WI38 (cell line): Measurements from ENCODE around the gene A3GALT2.

ENCODE experiments used
- H3K4me3 ChIP-seq: 2 replicates; pipeline ENCODE4 v1.5.1; 2011; ENCODE audit warnings: low read depth, mild to moderate bottlenecking, control low read depth, low read length
- CTCF ChIP-seq: IDR thresholded peaks from 2 replicates; pipeline ENCODE4 v1.5.1; 2012; ENCODE audit warnings: low read depth, mild to moderate bottlenecking, control low read depth, low read length

Gene A3GALT2

GRCh38 chr1:33365560-33365997 is 44.7 kb upstream of the A3GALT2 start:
- TF ChIP-seq CTCF, result no peak
- no peak overlapping the region for H3K4me3 ChIP-seq

- no peak overlapping the region for H3K4me3 ChIP-seq
- no peak for TF ChIP-seq CTCF
These were observed 43.6 kb upstream of the A3GALT2 start for GRCh38 chr1:33364565-33364918.

- no peak for TF ChIP-seq CTCF
- no peak overlapping the region for H3K4me3 ChIP-seq
These were observed 42.6 kb upstream of the A3GALT2 start for GRCh38 chr1:33363470-33363861.

- TF ChIP-seq CTCF, result no peak
- H3K4me3 ChIP-seq, result no peak overlapping the region
These were observed 42.1 kb upstream of the A3GALT2 start for GRCh38 chr1:33363021-33363420.

- no peak for TF ChIP-seq CTCF
These were observed 40.8 kb upstream of the A3GALT2 start for GRCh38 chr1:33361532-33362235.

GRCh38 chr1:33360367-33360766 is 39.5 kb upstream of the A3GALT2 start:
- H3K4me3 ChIP-seq, result no peak overlapping the region
- TF ChIP-seq CTCF, result no peak

More at GRCh38 chr1:33361532-33362235, 40.8 kb upstream of the A3GALT2 start:
- H3K4me3 ChIP-seq, result no peak overlapping the region

GRCh38 chr1:33359931-33360330 is 39.0 kb upstream of the A3GALT2 start:
- no peak for TF ChIP-seq CTCF
- H3K4me3 ChIP-seq, result no peak overlapping the region
